Measurements from ENCODE around the gene NXPH1.
"Not testable (repeated sequence)": the region's sequence is repeated elsewhere in the genome, so short reads cannot be mapped to it uniquely, and the experiment has no call there.

Gene NXPH1

GRCh38 chr7:8724080-8724718 lies 290.8 kb downstream of the NXPH1 start:
- no peaks in the 10 kb centered on the region for H3K9me3 ChIP-seq (ENCODE audit: severe bottlenecking)
- H3K36me3 ChIP-seq = no peaks in the 10 kb centered on the region
- H3K4me3 ChIP-seq (ENCODE audit: low read depth, low read length) = no peak overlapping the region
- TF ChIP-seq CTCF (IDR thresholded peaks at IDR 0.05; ENCODE audit: low read depth, low read length) = peak; percentile 73
- H3K27ac ChIP-seq = no peak overlapping the region
- DNase-seq = peak; percentile 82
- no peaks in the 10 kb centered on the region for H3K27me3 ChIP-seq (ENCODE audit: insufficient read depth, low read depth, severe bottlenecking)

GRCh38 chr7:8731756-8732155 lies 298.3 kb downstream of the NXPH1 start:
- not testable (repeated sequence) for H3K27ac ChIP-seq; H3K36me3 ChIP-seq; H3K27me3 ChIP-seq (ENCODE audit: insufficient read depth, low read depth, severe bottlenecking); H3K9me3 ChIP-seq (ENCODE audit: severe bottlenecking); DNase-seq; H3K4me3 ChIP-seq (ENCODE audit: low read depth, low read length)

- TF ChIP-seq CTCF (IDR thresholded peaks at IDR 0.05; ENCODE audit: low read depth, low read length) = no peak
- Histone ChIP-seq H3K27me3 (ENCODE audit: insufficient read depth, low read depth, severe bottlenecking) (no peaks in the 10 kb centered on the region), H3K4me3 (ENCODE audit: low read depth, low read length) (no peak overlapping the region), H3K27ac (no peak overlapping the region), H3K36me3 (no peaks in the 10 kb centered on the region), H3K9me3 (ENCODE audit: severe bottlenecking) (no peaks in the 10 kb centered on the region)
- no peak for DNase-seq
Observed at GRCh38 chr7:8739837-8740236, 306.4 kb downstream of the NXPH1 start.

- no peak overlapping the region for H3K27ac ChIP-seq
- H3K4me3 ChIP-seq (ENCODE audit: low read depth, low read length) = no peak overlapping the region
- H3K9me3 ChIP-seq (ENCODE audit: severe bottlenecking) = no peaks in the 10 kb centered on the region
- H3K36me3 ChIP-seq = no peaks in the 10 kb centered on the region
- no peaks in the 10 kb centered on the region for H3K27me3 ChIP-seq (ENCODE audit: insufficient read depth, low read depth, severe bottlenecking)
- TF ChIP-seq CTCF (IDR thresholded peaks at IDR 0.05; ENCODE audit: low read depth, low read length) = no peak
- DNase-seq = no peak
Observed at GRCh38 chr7:8742837-8743236, 309.4 kb downstream of the NXPH1 start.

- Histone ChIP-seq H3K27me3 (ENCODE audit: insufficient read depth, low read depth, severe bottlenecking) (no peaks in the 10 kb centered on the region), H3K9me3 (ENCODE audit: severe bottlenecking) (no peaks in the 10 kb centered on the region), H3K36me3 (no peaks in the 10 kb centered on the region), H3K4me3 (ENCODE audit: low read depth, low read length) (no peak overlapping the region), H3K27ac (no peak overlapping the region)
- no peak for TF ChIP-seq CTCF (IDR thresholded peaks at IDR 0.05; ENCODE audit: low read depth, low read length)
- no peak for DNase-seq
Observed at GRCh38 chr7:8747338-8747737, 313.9 kb downstream of the NXPH1 start.

GRCh38 chr7:8751557-8752231 lies 318.3 kb downstream of the NXPH1 start:
- Histone ChIP-seq H3K9me3 (ENCODE audit: severe bottlenecking) (no peaks in the 10 kb centered on the region), H3K4me3 (ENCODE audit: low read depth, low read length) (no peak overlapping the region), H3K27me3 (ENCODE audit: insufficient read depth, low read depth, severe bottlenecking) (no peaks in the 10 kb centered on the region), H3K36me3 (no peaks in the 10 kb centered on the region), H3K27ac (no peak overlapping the region)
- TF ChIP-seq CTCF (IDR thresholded peaks at IDR 0.05; ENCODE audit: low read depth, low read length) = no peak
- no peak for DNase-seq
